HUDEP-2 (cell line): ENCODE measurements around the gene FAM111A.

Source experiments
- DNase-seq, 76 experiments: peaks; one replicate each; lab custom pipeline; 2025; ENCODE audit not compliant: unreplicated experiment in 76 of 76; lab: John Stamatoyannopoulos, UW

Gene FAM111A

DNA sequence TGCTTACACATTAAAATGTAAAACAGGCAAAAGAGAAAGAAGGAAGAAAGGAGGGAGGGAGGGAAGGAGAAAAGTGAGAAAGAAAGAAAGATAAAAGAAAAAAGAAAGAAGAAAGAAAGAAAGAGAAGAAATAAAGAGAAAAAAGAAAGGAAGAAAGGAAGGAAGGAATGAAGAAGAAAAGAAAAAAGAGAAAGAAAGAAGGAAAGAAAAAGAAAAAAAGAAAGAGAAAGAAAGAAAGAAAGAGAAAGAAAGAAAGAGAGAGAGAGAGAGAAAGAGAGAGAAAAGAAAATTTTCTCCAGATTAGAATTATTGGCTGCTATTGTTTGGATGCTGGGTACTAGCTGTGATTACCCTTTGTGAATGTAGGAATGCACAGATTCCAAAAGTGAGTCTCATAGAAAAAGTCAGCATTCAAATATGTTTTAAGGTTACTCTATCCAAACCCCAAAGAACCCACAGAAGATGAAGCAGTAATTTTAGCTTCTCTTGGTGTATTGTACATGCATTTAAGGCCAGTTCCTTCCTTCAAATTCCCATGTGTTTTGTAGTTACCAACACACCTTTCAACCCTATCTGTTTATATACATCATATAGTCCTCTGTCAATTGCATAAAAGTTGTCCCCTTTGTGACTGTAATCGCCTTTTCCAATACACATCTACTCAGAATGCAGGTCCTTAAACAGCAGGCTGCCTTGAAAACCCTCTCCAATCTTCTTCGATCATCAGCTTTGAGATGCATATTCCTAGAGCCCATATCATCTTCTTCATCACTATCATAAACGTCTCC, 789 bp upstream of the FAM111A start:
- DNase-seq = no peak

DNA sequence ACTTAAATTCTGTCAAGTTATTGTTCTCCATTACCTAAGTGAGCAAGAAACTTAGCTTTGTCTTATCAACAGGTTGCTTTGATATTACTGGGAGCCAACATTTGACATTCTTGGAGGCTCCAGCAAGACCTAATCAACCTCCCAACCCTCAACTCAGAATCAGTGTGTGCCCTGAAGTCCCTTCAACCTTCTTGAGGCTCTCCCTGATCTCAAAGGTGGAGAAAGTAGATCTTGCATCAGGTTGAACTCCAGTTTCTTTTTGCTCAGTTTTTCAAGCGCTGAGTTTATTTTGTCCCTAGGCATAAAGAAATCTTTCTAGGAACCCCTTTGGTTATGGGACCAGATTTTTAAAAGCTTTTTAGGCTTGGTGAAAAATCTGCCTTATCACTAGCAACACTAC, 1.4 kb downstream of the FAM111A start:
- no peak for DNase-seq

DNA sequence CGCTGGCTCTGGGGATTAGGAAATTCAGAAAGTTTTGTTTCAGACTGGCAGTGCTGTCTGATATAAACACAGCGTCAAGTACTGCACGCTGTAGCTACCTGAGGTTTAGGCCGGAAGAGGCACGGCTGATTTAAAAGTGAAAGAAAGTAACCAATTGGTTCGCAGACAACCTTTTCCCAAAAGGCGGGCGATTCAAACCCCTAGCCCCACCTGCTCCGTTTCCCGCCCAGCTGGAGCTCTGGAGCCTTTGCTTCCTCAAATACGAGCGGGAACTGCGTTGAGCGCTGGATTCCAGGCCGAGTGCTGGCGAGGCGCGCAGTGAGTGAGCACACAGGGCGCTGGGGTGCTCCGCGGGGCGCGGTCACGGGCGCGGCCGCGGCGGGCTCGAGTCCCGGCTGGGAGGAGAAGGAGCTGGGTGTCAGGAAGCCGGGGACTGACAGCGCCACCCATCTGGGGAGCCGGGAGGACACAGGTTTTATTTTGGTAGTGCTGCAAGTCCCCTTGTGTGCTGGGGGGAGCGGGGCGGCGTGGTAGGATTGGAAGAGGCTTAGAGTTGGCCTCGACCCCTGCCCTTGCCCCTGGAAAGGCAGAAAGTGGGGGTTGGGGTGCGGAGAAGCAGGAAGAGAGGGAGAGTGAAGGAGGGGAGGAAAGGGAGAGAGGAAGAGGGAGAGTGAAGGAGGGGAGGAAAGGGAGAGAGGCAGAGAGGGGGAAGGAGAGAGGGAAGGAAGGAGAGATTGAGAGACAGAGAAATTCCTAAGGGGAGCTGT, 2.1 kb downstream of the FAM111A start:
- DNase-seq = peak in 72 of 76 experiments; percentile 21 to 86 (median 62)

- DNase-seq = no peak
These were observed 2.9 kb downstream of the FAM111A start for GRCh38 chr11:59145534-59145933.

DNA sequence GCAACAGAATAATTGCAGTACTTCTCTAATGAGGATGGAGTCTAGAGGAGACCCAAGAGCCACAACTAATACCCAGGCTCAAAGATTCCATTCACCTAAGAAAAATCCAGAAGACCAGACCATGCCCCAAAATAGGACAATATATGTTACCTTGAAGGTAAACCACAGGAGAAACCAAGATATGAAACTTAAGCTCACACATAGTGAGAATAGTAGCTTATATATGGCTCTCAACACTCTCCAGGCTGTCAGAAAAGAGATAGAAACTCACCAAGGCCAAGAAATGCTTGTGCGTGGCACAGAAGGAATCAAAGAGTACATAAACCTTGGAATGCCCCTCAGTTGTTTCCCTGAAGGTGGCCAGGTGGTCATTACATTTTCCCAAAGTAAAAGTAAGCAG, 9.1 kb downstream of the FAM111A start:
- DNase-seq = no peak

- no peak for DNase-seq
These were observed 9.8 kb downstream of the FAM111A start for GRCh38 chr11:59152312-59152951.

- DNase-seq = no peak
These were observed 12.0 kb downstream of the FAM111A start for GRCh38 chr11:59154610-59155009.

DNA sequence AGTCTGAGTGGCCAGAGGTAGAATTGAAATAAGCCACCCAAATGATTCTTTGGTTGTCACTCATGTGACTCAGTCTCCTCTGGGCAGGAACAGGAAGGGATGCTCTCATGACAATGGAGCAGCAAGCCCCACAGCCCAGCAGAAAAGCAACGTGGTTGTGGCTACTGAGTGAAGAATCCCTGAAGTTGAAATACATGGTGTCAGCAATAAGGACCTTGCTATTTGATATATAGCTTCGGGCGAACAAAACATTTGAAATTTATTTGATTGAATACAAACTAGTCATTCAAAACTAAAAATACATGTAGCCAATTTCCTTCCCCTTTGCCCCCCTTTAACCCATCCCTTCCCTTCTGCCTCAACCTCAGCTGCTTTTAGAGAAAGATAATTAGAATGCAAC, 14.8 kb downstream of the FAM111A start:
- no peak for DNase-seq

DNA sequence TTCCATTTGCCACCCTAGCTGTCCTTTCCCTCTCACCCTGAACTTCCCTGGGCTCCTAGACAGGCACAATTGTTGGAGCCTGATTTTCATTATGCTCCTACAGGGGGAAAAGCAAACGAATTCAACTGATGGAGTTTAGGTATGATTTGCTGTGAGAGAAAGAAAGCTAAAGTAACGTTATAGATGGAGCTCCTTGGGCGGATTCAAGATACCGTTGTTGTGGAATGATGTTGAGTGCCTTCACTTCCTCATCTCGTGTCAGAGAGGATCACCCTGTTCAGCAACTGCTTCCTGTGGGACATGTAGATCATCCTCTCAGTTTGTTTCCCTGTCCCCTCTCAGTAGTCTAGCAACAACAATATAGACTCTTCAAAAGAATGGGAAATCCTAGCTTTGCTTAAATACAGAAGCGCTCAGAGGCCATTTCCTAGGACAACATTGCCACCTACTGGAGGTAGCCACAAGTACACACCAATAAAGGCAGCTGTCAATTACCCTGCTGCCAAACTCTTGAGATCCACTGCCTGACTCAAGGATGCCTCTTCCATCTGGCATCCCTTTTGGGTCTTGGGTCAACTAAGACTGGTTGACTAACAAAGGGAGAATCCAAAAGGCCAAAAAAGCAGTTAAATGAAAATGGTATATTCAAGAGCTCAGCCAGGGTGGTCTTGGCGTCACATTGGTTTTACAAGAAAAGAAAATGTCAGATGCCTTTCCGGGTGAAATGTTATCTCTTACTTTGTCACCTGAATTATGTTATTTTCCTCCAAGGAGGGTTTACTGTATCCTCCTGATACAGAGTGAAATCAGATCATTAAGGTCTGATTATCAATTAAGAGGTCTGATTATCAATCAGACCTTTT, 15.8 kb downstream of the FAM111A start:
- peak in 41 of 76 experiments; percentile 4 to 61 (median 27) for DNase-seq

- no peak for DNase-seq
These were observed 21.4 kb downstream of the FAM111A start for GRCh38 chr11:59164028-59164427.

DNA sequence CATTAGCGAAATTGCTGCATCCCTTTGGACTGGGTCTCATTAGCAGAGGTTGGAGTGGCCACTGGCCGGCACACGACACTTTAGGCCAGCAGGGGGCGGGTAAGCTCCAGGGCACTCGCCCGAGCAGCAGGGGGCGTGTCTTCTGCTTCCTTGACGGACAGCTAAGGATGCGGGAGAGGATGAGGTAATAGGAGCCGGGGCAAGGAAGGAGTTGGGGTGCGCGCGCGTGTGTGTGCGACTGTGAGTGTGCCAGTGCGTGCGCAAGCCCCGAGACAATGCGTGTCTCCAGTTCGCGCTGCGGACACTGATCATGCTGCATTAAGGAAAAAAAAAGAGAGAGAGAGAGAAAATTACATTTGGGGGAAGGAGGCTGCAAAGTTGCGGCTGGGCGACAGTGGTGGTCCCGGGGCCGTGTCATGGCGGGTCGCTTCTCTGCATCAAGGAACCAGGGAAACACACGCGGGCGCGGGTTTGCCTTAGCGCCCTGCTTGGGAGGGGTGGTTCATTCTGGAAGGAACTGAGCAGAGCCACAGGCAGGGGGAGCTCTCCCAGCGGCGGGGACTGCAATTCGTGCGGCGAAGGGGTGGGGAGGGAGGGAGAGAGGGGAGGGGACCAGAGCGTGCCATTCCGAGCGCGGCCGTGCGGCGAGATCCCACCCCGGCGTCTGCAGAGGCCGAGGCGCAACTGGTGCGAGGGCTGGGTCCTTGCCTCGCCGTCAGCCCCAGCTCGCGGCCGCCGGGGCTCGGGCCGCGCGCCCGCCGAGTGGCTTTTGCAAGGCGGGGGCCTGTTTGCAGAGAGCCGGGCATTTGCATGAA, 29.1 kb downstream of the FAM111A start, which contains the start of gene DTX4:
TSS of gene DTX4 (plus strand) at position 625 of the 815 bp plus-strand sequence. CDS start 464 bp downstream, outside the sequence.
- peak in 73 of 76 experiments; percentile 24 to 90 (median 78) for DNase-seq

- no peak for DNase-seq
These were observed 29.9 kb downstream of the FAM111A start for GRCh38 chr11:59172345-59173079.

GRCh38 chr11:59173080-59173963, 30.7 kb downstream of the FAM111A start:
- DNase-seq = no peak

- DNase-seq = no peak
These were observed 31.5 kb downstream of the FAM111A start for GRCh38 chr11:59173964-59174663.

DNA sequence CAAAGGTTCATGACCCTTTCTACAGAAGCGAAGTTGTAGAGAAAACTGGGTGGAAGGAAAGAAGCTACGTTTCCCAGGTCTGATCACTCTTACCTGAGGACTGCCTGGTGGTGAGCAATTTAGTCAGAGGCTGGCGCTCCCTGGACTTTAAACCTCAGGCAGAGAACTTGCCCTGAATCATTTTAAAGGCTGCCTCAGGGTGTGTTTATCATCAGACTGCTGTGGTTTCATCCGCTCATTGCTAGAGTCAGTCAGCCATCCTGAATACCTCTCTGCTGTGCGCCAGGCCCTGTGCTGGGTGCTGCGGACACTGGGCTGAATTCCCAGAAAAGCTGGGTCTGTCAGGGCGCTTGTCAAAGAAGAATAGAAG, 32.0 kb downstream of the FAM111A start:
- no peak for DNase-seq

DNA sequence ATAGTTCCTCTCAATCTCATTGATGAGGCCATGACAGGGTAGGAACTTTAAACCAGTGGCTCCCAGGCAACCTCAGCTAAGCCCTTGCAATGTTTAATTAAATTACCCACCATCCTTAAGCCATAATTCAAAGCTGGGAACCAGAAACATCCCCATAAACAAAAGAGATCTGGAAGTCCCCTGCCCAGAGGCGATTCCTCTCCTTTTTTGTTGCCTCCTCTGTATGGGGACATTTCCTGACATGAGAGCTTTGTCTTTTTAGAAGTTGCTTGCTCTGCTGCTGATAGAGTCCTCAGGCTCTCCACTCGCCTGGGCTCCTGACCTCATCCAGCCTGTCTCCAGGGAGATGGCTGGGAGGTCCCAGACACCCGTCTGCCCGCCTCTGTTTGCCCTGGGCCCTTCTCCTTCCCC, 32.4 kb downstream of the FAM111A start:
- no peak for DNase-seq

- DNase-seq = no peak
These were observed 33.7 kb downstream of the FAM111A start for GRCh38 chr11:59176330-59176729.
